HG03457 (cell line): ENCODE data around the gene ATXN10.
"Not testable (repeated sequence)": the region's sequence is repeated elsewhere in the genome, so short reads cannot be mapped to it uniquely, and the experiment has no call there.

ENCODE experiments used
- ATAC-seq: cut with Tn5 transposase; IDR thresholded peaks from one replicate; pipeline ENCODE4 v1.9.1; 2021; ENCODE audit warnings: moderate number of reproducible peaks; ENCODE audit not compliant: unreplicated experiment

ATXN10 gene

GRCh38 chr22:45676024-45676423 is 4.4 kb downstream of the ATXN10 start:
- ATAC-seq, result no peak

GRCh38 chr22:45677063-45677462 is 5.4 kb downstream of the ATXN10 start:
- ATAC-seq, result no peak

GRCh38 chr22:45678961-45679912 is 7.6 kb downstream of the ATXN10 start:
- no peak for ATAC-seq

- no peak for ATAC-seq
Observed at GRCh38 chr22:45680932-45681700, 9.5 kb downstream of the ATXN10 start.

GRCh38 chr22:45682064-45682463 is 10.4 kb downstream of the ATXN10 start:
- no peak for ATAC-seq

GRCh38 chr22:45682773-45683172 is 11.1 kb downstream of the ATXN10 start:
- not testable (repeated sequence) for ATAC-seq

GRCh38 chr22:45683248-45683647 is 11.6 kb downstream of the ATXN10 start:
- ATAC-seq, result no peak

GRCh38 chr22:45683680-45684079 is 12.0 kb downstream of the ATXN10 start:
- ATAC-seq, result no peak

- ATAC-seq, result no peak
Observed at GRCh38 chr22:45684169-45684568, 12.5 kb downstream of the ATXN10 start.

- no peak for ATAC-seq
Observed at GRCh38 chr22:45684752-45685574, 13.3 kb downstream of the ATXN10 start.

- no peak for ATAC-seq
Observed at GRCh38 chr22:45686004-45686403, 14.4 kb downstream of the ATXN10 start.

GRCh38 chr22:45686836-45687235 is 15.2 kb downstream of the ATXN10 start:
- ATAC-seq, result no peak

- no peak for ATAC-seq
Observed at GRCh38 chr22:45688600-45689080, 17.0 kb downstream of the ATXN10 start.

GRCh38 chr22:45689211-45689610 is 17.6 kb downstream of the ATXN10 start:
- no peak for ATAC-seq

- no peak for ATAC-seq
Observed at GRCh38 chr22:45690008-45690407, 18.4 kb downstream of the ATXN10 start.

GRCh38 chr22:45692549-45692948 is 20.9 kb downstream of the ATXN10 start:
- ATAC-seq, result no peak

GRCh38 chr22:45693835-45694234 is 22.2 kb downstream of the ATXN10 start:
- no peak for ATAC-seq

- no peak for ATAC-seq
Observed at GRCh38 chr22:45696227-45696626, 24.6 kb downstream of the ATXN10 start.

GRCh38 chr22:45698094-45698493 is 26.5 kb downstream of the ATXN10 start:
- ATAC-seq, result no peak

- ATAC-seq, result no peak
Observed at GRCh38 chr22:45702981-45703380, 31.3 kb downstream of the ATXN10 start.

GRCh38 chr22:45703758-45704157 is 32.1 kb downstream of the ATXN10 start:
- no peak for ATAC-seq
